Measurements from ENCODE around the gene GSTA5.

GRCh38 chr6:52871621-52872020, 31.0 kb upstream of the GSTA5 start:
- no peak for TF ChIP-seq SP1 (CRISPR knock-in tag; conservative IDR thresholded peaks at IDR 0.05)
- no peak for TF ChIP-seq CTCF (IDR thresholded peaks at IDR 0.05)
- TF ChIP-seq ZNF512 (CRISPR knock-in tag; IDR thresholded peaks at IDR 0.05; ENCODE audit: borderline replicate concordance) = no peak
- no peak for TF ChIP-seq MXD4 (CRISPR knock-in tag; IDR thresholded peaks at IDR 0.05; ENCODE audit: borderline replicate concordance)
- TF ChIP-seq TCF7 (CRISPR knock-in tag; IDR thresholded peaks at IDR 0.05; ENCODE audit: low read depth) = no peak
- TF ChIP-seq GABPB1 (CRISPR knock-in tag; IDR thresholded peaks at IDR 0.05) = no peak
- TF ChIP-seq TEAD4 (CRISPR knock-in tag; IDR thresholded peaks at IDR 0.05) = no peak
- TF ChIP-seq ZNF138 (CRISPR knock-in tag; conservative IDR thresholded peaks at IDR 0.05) = no peak
- no peak for TF ChIP-seq CREB1 (CRISPR knock-in tag; IDR thresholded peaks at IDR 0.05)
- TF ChIP-seq TEAD1 (CRISPR knock-in tag; IDR thresholded peaks at IDR 0.05) = no peak
- no peak for TF ChIP-seq ZNF232 (CRISPR knock-in tag; IDR thresholded peaks at IDR 0.05)

Data from WTC11 (cell line).